ENCODE results near the gene BEGAIN.

DNA sequence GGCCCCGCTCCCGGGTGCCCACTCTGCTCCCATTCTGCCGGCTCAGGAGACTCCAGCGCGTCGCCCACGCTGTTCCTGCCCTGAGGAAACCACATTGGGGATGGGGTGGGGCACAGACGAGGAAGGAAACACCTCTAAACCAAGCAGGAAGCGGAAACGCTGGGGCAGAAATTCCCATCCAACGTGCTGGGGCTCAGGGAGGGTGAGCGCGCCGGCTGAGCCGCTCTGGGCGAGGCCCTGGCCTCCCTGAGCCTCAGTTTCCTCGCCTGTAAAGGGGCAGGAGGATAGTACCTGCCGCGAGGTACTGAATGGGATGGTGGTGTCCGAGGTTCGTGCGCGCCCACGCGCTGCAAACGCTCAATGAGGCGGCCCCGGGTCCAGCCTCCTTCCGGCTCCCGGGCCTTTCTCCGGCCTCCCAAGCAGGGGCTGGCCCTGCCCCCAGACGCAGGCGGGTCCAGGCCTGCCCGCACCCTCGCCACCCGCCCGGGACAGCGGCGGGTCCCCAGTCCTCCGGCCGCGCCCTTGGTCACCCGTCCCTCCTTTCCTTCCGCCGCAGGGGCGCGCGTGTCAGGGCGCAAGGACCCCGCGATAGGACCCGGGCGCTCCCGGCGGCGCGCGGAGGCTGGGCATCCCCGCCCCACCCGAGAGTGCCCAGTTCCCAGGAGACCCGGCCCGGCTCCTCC is 673 bp downstream of the BEGAIN start:
- TF ChIP-seq, protein P1, sequence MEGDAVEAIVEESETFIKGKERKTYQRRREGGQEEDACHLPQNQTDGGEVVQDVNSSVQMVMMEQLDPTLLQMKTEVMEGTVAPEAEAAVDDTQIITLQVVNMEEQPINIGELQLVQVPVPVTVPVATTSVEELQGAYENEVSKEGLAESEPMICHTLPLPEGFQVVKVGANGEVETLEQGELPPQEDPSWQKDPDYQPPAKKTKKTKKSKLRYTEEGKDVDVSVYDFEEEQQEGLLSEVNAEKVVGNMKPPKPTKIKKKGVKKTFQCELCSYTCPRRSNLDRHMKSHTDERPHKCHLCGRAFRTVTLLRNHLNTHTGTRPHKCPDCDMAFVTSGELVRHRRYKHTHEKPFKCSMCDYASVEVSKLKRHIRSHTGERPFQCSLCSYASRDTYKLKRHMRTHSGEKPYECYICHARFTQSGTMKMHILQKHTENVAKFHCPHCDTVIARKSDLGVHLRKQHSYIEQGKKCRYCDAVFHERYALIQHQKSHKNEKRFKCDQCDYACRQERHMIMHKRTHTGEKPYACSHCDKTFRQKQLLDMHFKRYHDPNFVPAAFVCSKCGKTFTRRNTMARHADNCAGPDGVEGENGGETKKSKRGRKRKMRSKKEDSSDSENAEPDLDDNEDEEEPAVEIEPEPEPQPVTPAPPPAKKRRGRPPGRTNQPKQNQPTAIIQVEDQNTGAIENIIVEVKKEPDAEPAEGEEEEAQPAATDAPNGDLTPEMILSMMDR (IDR thresholded peaks at IDR 0.05) = no peak
- no peak for TF ChIP-seq POLR2A (IDR thresholded peaks at IDR 0.05)
